ENCODE results near the gene KLHL11. TPM values are rescaled to one million over a fixed set of nuclear protein-coding genes. Genes with fewer than 3 reads are reported as not detected.

KLHL11 gene
- total and polyA plus RNA-seq, 10 of the 15 experiments (the other 5 are each of a cell fraction or from before 2014, with no cell fraction given) = 0.07 to 17.2 (median 10.1) TPM

DNA sequence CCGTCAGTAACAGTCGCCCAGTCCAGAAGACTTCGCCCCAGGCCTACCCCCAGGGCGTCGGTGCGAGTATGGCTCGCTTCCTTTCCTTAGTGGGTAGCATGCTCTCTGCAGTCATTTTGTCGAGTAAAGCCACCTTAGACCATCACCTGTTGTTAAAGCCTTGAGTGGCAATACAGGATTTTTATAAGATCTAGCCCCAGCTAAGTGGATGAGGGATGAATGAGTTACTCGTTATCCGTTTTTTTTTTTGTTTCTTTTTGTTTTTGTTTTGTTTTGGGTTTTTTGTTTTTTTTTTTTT, 322 bp upstream of the KLHL11 start (continued):
- TF ChIP-seq, protein P1, sequence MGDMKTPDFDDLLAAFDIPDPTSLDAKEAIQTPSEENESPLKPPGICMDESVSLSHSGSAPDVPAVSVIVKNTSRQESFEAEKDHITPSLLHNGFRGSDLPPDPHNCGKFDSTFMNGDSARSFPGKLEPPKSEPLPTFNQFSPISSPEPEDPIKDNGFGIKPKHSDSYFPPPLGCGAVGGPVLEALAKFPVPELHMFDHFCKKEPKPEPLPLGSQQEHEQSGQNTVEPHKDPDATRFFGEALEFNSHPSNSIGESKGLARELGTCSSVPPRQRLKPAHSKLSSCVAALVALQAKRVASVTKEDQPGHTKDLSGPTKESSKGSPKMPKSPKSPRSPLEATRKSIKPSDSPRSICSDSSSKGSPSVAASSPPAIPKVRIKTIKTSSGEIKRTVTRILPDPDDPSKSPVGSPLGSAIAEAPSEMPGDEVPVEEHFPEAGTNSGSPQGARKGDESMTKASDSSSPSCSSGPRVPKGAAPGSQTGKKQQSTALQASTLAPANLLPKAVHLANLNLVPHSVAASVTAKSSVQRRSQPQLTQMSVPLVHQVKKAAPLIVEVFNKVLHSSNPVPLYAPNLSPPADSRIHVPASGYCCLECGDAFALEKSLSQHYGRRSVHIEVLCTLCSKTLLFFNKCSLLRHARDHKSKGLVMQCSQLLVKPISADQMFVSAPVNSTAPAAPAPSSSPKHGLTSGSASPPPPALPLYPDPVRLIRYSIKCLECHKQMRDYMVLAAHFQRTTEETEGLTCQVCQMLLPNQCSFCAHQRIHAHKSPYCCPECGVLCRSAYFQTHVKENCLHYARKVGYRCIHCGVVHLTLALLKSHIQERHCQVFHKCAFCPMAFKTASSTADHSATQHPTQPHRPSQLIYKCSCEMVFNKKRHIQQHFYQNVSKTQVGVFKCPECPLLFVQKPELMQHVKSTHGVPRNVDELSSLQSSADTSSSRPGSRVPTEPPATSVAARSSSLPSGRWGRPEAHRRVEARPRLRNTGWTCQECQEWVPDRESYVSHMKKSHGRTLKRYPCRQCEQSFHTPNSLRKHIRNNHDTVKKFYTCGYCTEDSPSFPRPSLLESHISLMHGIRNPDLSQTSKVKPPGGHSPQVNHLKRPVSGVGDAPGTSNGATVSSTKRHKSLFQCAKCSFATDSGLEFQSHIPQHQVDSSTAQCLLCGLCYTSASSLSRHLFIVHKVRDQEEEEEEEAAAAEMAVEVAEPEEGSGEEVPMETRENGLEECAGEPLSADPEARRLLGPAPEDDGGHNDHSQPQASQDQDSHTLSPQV (IDR thresholded peaks at IDR 0.05) = no peak
- TF ChIP-seq MYB (IDR thresholded peaks at IDR 0.05; ENCODE audit: borderline replicate concordance, low read depth, low read length) (no peak), MXI1 (IDR thresholded peaks at IDR 0.05; ENCODE audit: low read depth, low read length) (no peak), RBBP5 (conservative IDR thresholded peaks at IDR 0.05) (no peak), RFX5 (IDR thresholded peaks at IDR 0.05; ENCODE audit: low read depth, low read length) (0 out of 2 replicates have a peak, but pooled peaks have one; percentile 2), PAX5 (IDR thresholded peaks at IDR 0.05; ENCODE audit: borderline replicate concordance, low read depth, low read length) (no peak), NBN (IDR thresholded peaks at IDR 0.05) (0 out of 2 replicates have a peak, but pooled peaks have one; percentile 1), ATF7 (IDR thresholded peaks at IDR 0.05; ENCODE audit: low read depth) (no peak)
- TF ChIP-seq, protein P2, sequence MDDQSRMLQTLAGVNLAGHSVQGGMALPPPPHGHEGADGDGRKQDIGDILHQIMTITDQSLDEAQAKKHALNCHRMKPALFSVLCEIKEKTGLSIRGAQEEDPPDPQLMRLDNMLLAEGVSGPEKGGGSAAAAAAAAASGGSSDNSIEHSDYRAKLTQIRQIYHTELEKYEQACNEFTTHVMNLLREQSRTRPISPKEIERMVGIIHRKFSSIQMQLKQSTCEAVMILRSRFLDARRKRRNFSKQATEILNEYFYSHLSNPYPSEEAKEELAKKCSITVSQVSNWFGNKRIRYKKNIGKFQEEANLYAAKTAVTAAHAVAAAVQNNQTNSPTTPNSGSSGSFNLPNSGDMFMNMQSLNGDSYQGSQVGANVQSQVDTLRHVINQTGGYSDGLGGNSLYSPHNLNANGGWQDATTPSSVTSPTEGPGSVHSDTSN (IDR thresholded peaks at IDR 0.05; ENCODE audit: insufficient replicate concordance, low read depth, low read length) = no peak
- TF ChIP-seq, protein P3, sequence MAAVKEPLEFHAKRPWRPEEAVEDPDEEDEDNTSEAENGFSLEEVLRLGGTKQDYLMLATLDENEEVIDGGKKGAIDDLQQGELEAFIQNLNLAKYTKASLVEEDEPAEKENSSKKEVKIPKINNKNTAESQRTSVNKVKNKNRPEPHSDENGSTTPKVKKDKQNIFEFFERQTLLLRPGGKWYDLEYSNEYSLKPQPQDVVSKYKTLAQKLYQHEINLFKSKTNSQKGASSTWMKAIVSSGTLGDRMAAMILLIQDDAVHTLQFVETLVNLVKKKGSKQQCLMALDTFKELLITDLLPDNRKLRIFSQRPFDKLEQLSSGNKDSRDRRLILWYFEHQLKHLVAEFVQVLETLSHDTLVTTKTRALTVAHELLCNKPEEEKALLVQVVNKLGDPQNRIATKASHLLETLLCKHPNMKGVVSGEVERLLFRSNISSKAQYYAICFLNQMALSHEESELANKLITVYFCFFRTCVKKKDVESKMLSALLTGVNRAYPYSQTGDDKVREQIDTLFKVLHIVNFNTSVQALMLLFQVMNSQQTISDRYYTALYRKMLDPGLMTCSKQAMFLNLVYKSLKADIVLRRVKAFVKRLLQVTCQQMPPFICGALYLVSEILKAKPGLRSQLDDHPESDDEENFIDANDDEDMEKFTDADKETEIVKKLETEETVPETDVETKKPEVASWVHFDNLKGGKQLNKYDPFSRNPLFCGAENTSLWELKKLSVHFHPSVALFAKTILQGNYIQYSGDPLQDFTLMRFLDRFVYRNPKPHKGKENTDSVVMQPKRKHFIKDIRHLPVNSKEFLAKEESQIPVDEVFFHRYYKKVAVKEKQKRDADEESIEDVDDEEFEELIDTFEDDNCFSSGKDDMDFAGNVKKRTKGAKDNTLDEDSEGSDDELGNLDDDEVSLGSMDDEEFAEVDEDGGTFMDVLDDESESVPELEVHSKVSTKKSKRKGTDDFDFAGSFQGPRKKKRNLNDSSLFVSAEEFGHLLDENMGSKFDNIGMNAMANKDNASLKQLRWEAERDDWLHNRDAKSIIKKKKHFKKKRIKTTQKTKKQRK (IDR thresholded peaks at IDR 0.05; ENCODE audit: low read depth, low read length) = no peak
